ENCODE measurements around the gene TRIM8. TPM values are rescaled to one million over a fixed set of nuclear protein-coding genes. Genes with fewer than 3 reads are reported as not detected.

Gene TRIM8
- total and polyA plus RNA-seq, 7 experiments from 2014 or later = 23.9 to 88.7 (median 58.2) TPM

GRCh38 chr10:102633848-102634247 is 10.4 kb upstream of the TRIM8 start:
- H3K4me3 ChIP-seq (ENCODE audit: low read length) = no peak overlapping the region
- peaks cover 15 to 37% of the 10 kb centered on the region in 2 donors for H3K4me1 ChIP-seq (ENCODE audit: control insufficient read depth in 2 of 2, insufficient read depth in 2 of 2, low read length in 2 of 2)
- peaks cover 38 to 52% (median 43%) of the 10 kb centered on the region in 7 donors for H3K4me1 Mint-ChIP-seq
- ChIA-PET POLR2A (interaction anchor here (1.4 kb wide), 1 partner anchor 11 kb away, joined by 5 read pairs; the partner anchor contains the start of gene TRIM8), CTCF (no interaction called here)
- peak overlapping the region in 3 of 10 donors; percentile 15 to 69 (median 48) for H3K4me3 Mint-ChIP-seq
- DNase-seq = no peak
- peaks cover 0 to 19% (median 0%) of the 10 kb centered on the region in 3 experiments for H3K36me3 ChIP-seq (ENCODE audit: control insufficient read depth in 2 of 3, insufficient read depth in 3 of 3, low read length in 3 of 3)
- peak overlapping the region; percentile 46 for H3K27ac ChIP-seq (ENCODE audit: low read depth, low read length)
- no peaks in the 10 kb centered on the region for H3K27me3 ChIP-seq (ENCODE audit: control insufficient read depth in 2 of 2, insufficient read depth in 2 of 2, low read length in 2 of 2)
- intact Hi-C loops (cut with micrococcal nuclease) = no loop called here
- ATAC-seq = no peak
- no peaks in the 10 kb centered on the region for H3K9me3 ChIP-seq (ENCODE audit: control insufficient read depth in 2 of 3, low read length in 3 of 3)
- H3K36me3 Mint-ChIP-seq = peaks cover 0 to 8% (median 0%) of the 10 kb centered on the region in 5 donors
- H3K27ac Mint-ChIP-seq = peak overlapping the region; percentile 66 to 88 (median 79)
- H3K9me3 Mint-ChIP-seq = no peaks in the 10 kb centered on the region
- peaks cover 0 to 5% (median 0%) of the 10 kb centered on the region in 5 donors for H3K27me3 Mint-ChIP-seq

- ChIA-PET POLR2A (interaction anchor here (1.2 to 1.4 kb wide), 2 partner anchors 10 kb away, joined by 5 to 10 read pairs; partner anchors contain the start of gene TRIM8), CTCF (interaction anchor here (1.3 kb wide), 1 partner anchor 23 kb away, joined by 4 read pairs; no protein-coding TSS in a partner anchor)
- H3K36me3 ChIP-seq (ENCODE audit: control insufficient read depth in 2 of 3, insufficient read depth in 3 of 3, low read length in 3 of 3) = peaks cover 0 to 13% (median 0%) of the 10 kb centered on the region in 3 experiments
- Mint-ChIP-seq H3K27ac (peak overlapping the region in 7 of 9 donors; percentile 21 to 88 (median 81)), H3K9me3 (no peaks in the 10 kb centered on the region), H3K27me3 (peaks cover 0 to 6% (median 0%) of the 10 kb centered on the region in 5 donors), H3K4me3 (peak overlapping the region in 4 of 10 donors; percentile 32 to 71 (median 59)), H3K4me1 (peaks cover 41 to 54% (median 44%) of the 10 kb centered on the region in 7 donors), H3K36me3 (peaks cover 0 to 8% (median 0%) of the 10 kb centered on the region in 5 donors)
- no peaks in the 10 kb centered on the region for H3K27me3 ChIP-seq (ENCODE audit: control insufficient read depth in 2 of 2, insufficient read depth in 2 of 2, low read length in 2 of 2)
- peaks cover 15 to 37% of the 10 kb centered on the region in 2 donors for H3K4me1 ChIP-seq (ENCODE audit: control insufficient read depth in 2 of 2, insufficient read depth in 2 of 2, low read length in 2 of 2)
- H3K4me3 ChIP-seq (ENCODE audit: low read length) = no peak overlapping the region
- ATAC-seq = no peak
- intact Hi-C loops (cut with micrococcal nuclease) = loop anchor here in 1 of 2 donors (1.0 kb wide), 1 partner anchor 10 kb away; the partner anchor contains the start of gene TRIM8
- H3K9me3 ChIP-seq (ENCODE audit: control insufficient read depth in 2 of 3, low read length in 3 of 3) = no peaks in the 10 kb centered on the region
- no peak overlapping the region for H3K27ac ChIP-seq (ENCODE audit: low read depth, low read length)
- DNase-seq = no peak
Observed at GRCh38 chr10:102634686-102635085, 9.6 kb upstream of the TRIM8 start.

GRCh38 chr10:102635377-102635776 is 8.9 kb upstream of the TRIM8 start:
- Mint-ChIP-seq H3K36me3 (peaks cover 0 to 7% (median 0%) of the 10 kb centered on the region in 5 donors), H3K4me1 (peaks cover 41 to 54% (median 44%) of the 10 kb centered on the region in 7 donors), H3K27ac (peak overlapping the region; percentile 16 to 88 (median 78)), H3K9me3 (no peaks in the 10 kb centered on the region), H3K27me3 (peaks cover 0 to 6% (median 0%) of the 10 kb centered on the region in 5 donors), H3K4me3 (peak overlapping the region in 9 of 10 donors; percentile 37 to 73 (median 70))
- no peaks in the 10 kb centered on the region for H3K27me3 ChIP-seq (ENCODE audit: control insufficient read depth in 2 of 2, insufficient read depth in 2 of 2, low read length in 2 of 2)
- intact Hi-C loops (cut with micrococcal nuclease) = loop anchor here in 1 of 2 donors (1.0 kb wide), 1 partner anchor 9 kb away; the partner anchor contains the start of gene TRIM8
- H3K36me3 ChIP-seq (ENCODE audit: control insufficient read depth in 2 of 3, insufficient read depth in 3 of 3, low read length in 3 of 3) = peaks cover 0 to 6% (median 0%) of the 10 kb centered on the region in 3 experiments
- H3K4me3 ChIP-seq (ENCODE audit: low read length) = peak overlapping the region; percentile 38
- peak overlapping the region; percentile 6 for H3K27ac ChIP-seq (ENCODE audit: low read depth, low read length)
- CTCF ChIA-PET = interaction anchor here (0.5 to 1.3 kb wide), 3 partner anchors 11 to 56 kb away, joined by 3 to 4 read pairs (median 4); no protein-coding TSS in a partner anchor
- H3K9me3 ChIP-seq (ENCODE audit: control insufficient read depth in 2 of 3, low read length in 3 of 3) = no peaks in the 10 kb centered on the region
- DNase-seq = peak in 5 of 9 donors; percentile 29 to 46 (median 41)
- H3K4me1 ChIP-seq (ENCODE audit: control insufficient read depth in 2 of 2, insufficient read depth in 2 of 2, low read length in 2 of 2) = peaks cover 15 to 37% of the 10 kb centered on the region in 2 donors
- POLR2A ChIA-PET = interaction anchor here (1.0 to 1.2 kb wide), 2 partner anchors 9 to 11 kb away, joined by 3 to 10 read pairs; partner anchors contain the start of gene TRIM8
- ATAC-seq = peak; percentile 81

GRCh38 chr10:102639537-102639936 is 4.7 kb upstream of the TRIM8 start:
- Histone ChIP-seq H3K9me3 (ENCODE audit: control insufficient read depth in 2 of 3, low read length in 3 of 3) (no peaks in the 10 kb centered on the region), H3K27ac (ENCODE audit: low read depth, low read length) (no peak overlapping the region), H3K27me3 (ENCODE audit: control insufficient read depth in 2 of 2, insufficient read depth in 2 of 2, low read length in 2 of 2) (no peaks in the 10 kb centered on the region), H3K36me3 (ENCODE audit: control insufficient read depth in 2 of 3, insufficient read depth in 3 of 3, low read length in 3 of 3) (peaks cover 0 to 5% (median 0%) of the 10 kb centered on the region in 3 experiments), H3K4me1 (ENCODE audit: control insufficient read depth in 2 of 2, insufficient read depth in 2 of 2, low read length in 2 of 2) (peaks cover 18 to 22% of the 10 kb centered on the region in 2 donors), H3K4me3 (ENCODE audit: low read length) (no peak overlapping the region)
- POLR2A ChIA-PET = interaction anchor here (1.4 kb wide), 1 partner anchor 36 kb away, joined by 4 read pairs; no protein-coding TSS in a partner anchor
- H3K27ac Mint-ChIP-seq = peak overlapping the region in 4 of 9 donors; percentile 3 to 67 (median 26)
- peaks cover 0 to 6% (median 0%) of the 10 kb centered on the region in 5 donors for H3K27me3 Mint-ChIP-seq
- no peak overlapping the region for H3K4me3 Mint-ChIP-seq
- H3K4me1 Mint-ChIP-seq = peaks cover 21 to 34% (median 30%) of the 10 kb centered on the region in 7 donors
- CTCF ChIA-PET = interaction anchor here (0.7 kb wide), 1 partner anchor 30 kb away, joined by 3 read pairs; no protein-coding TSS in a partner anchor
- H3K9me3 Mint-ChIP-seq = no peaks in the 10 kb centered on the region
- H3K36me3 Mint-ChIP-seq = no peaks in the 10 kb centered on the region
- intact Hi-C loops (cut with micrococcal nuclease) = no loop called here
- no peak for DNase-seq
- no peak for ATAC-seq

- no peaks in the 10 kb centered on the region for H3K27me3 ChIP-seq (ENCODE audit: control insufficient read depth in 2 of 2, insufficient read depth in 2 of 2, low read length in 2 of 2)
- Mint-ChIP-seq H3K9me3 (no peaks in the 10 kb centered on the region), H3K4me1 (peaks cover 13 to 25% (median 18%) of the 10 kb centered on the region in 7 donors)
Observed at GRCh38 chr10:102641402-102641801, 2.9 kb upstream of the TRIM8 start.

More at GRCh38 chr10:102641402-102641801, 2.9 kb upstream of the TRIM8 start:
- Mint-ChIP-seq H3K4me3 (peak overlapping the region; percentile 90 to 97 (median 93)), H3K36me3 (peaks cover 0 to 12% (median 0%) of the 10 kb centered on the region in 5 donors), H3K27me3 (peaks cover 0 to 6% (median 0%) of the 10 kb centered on the region in 5 donors), H3K27ac (peak overlapping the region; percentile 84 to 98 (median 95))
- Histone ChIP-seq H3K9me3 (ENCODE audit: control insufficient read depth in 2 of 3, low read length in 3 of 3) (no peaks in the 10 kb centered on the region), H3K4me1 (ENCODE audit: control insufficient read depth in 2 of 2, insufficient read depth in 2 of 2, low read length in 2 of 2) (peaks cover 5 to 6% of the 10 kb centered on the region in 2 donors), H3K4me3 (ENCODE audit: low read length) (peak overlapping the region; percentile 85), H3K27ac (ENCODE audit: low read depth, low read length) (peak overlapping the region; percentile 98), H3K36me3 (ENCODE audit: control insufficient read depth in 2 of 3, insufficient read depth in 3 of 3, low read length in 3 of 3) (peaks cover 0 to 5% (median 0%) of the 10 kb centered on the region in 3 experiments)
- ATAC-seq (no peak), DNase-seq (no peak)
- ChIA-PET POLR2A (interaction anchor here (0.7 to 2.2 kb wide), 14 partner anchors 10 to 585 kb away, joined by 3 to 24 read pairs (median 5); partner anchors contain the start of genes ARL3, CUEDC2, SFXN2 and WBP1L), CTCF (no interaction called here)
- intact Hi-C loops (cut with micrococcal nuclease) = loop anchor here (5.0 to 10.0 kb wide), 8 partner anchors 189 to 1623 kb away; partner anchors contain the start of genes ARMH3 (in 1 of the 2), C10orf95 (in 1 of the 2), GBF1 (in 1 of the 2) and GSTO2 (in 1 of the 2)

All from naive thymus-derived CD4-positive, alpha-beta T cell (primary cell).